OCI-LY1 (cell line): ENCODE measurements around the gene CTDSPL.
"Not testable (repeated sequence)": the region's sequence is repeated elsewhere in the genome, so short reads cannot be mapped to it uniquely, and the experiment has no call there.

Experiments
- CTCF ChIP-seq: fragments of 200-600 bp; sonication (generic), shearing (Covaris generic); IDR thresholded peaks from 2 replicates; pipeline ENCODE4 v1.5.1; 2017; ENCODE audit warnings: mild to moderate bottlenecking, antibody characterized with exemption, low read length, moderate library complexity, mixed read lengths
- EZH2 ChIP-seq: fragments of 200-600 bp; sonication (generic), shearing (Covaris generic); IDR thresholded peaks from 2 replicates; pipeline ENCODE4 v1.8.0; 2017; ENCODE audit warnings: borderline replicate concordance, mixed run types, mild to moderate bottlenecking, antibody characterized with exemption, low read length, moderate library complexity, mixed read lengths

DNA sequence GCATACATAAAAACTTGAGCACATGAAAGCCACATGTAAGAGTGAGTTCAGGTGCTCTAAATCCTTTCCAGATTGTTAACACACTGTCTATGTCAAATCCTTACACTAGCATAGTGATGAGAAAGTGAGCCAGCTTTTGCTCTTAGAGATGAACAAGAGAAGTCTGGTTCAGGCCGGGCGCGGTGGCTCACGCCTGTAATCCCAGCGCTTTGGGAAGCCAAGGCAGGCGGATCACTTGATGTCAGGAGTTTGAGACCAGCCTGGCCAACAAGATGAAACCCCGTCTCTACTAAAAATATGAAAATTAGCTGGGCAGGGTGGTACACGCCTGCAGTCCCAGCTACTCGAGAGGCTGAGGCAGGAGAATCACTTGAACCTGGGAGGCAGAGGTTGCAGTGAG is 46.5 kb upstream of the CTDSPL start:
- TF ChIP-seq CTCF, EZH2: not testable (repeated sequence)
